ENCODE measurements around the gene SERBP1.
A peak's percentile ranks its signal among the peaks of the same experiment; 100 is the strongest.
"Not testable (repeated sequence)": the region's sequence is repeated elsewhere in the genome, so short reads cannot be mapped to it uniquely, and the experiment has no call there.

Gene SERBP1

GRCh38 chr1:67430358-67431155 is at the start of gene SERBP1:
SERBP1 (minus strand) TSS chr1:67430402; CDS start chr1:67430300, 102 bp downstream.
- DNase-seq: peak; percentile 95

- no peak for DNase-seq
These were observed 49.1 kb upstream of the SERBP1 start for GRCh38 chr1:67479146-67479891.

- DNase-seq: no peak
These were observed 46.7 kb upstream of the SERBP1 start for GRCh38 chr1:67476906-67477305.

GRCh38 chr1:67476006-67476482 is 45.8 kb upstream of the SERBP1 start:
- no peak for DNase-seq

- DNase-seq: no peak
These were observed 41.9 kb upstream of the SERBP1 start for GRCh38 chr1:67472056-67472455.

DNA sequence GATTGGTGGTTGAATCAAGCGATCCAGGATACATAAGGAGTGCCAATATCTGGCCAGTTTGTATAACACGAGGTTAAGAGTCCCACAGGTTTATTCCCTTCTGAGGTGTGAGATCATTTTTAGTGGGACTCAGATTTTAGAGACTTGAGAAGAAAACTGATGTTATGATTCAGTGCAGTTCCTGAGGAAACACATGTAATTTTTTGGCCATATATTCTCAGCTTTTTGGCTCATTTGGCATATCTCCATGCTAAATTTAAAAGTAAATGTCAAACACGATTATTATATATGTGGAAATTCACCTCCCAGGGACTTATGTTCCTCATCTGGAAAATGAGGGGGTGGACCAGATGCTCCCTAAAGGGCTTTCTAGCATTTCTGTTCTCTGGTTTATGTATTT is 39.2 kb upstream of the SERBP1 start:
- DNase-seq: no peak

GRCh38 chr1:67468066-67468718 is 38.0 kb upstream of the SERBP1 start:
- no peak for DNase-seq

- no peak for DNase-seq
These were observed 35.2 kb upstream of the SERBP1 start for GRCh38 chr1:67465375-67465774.

DNA sequence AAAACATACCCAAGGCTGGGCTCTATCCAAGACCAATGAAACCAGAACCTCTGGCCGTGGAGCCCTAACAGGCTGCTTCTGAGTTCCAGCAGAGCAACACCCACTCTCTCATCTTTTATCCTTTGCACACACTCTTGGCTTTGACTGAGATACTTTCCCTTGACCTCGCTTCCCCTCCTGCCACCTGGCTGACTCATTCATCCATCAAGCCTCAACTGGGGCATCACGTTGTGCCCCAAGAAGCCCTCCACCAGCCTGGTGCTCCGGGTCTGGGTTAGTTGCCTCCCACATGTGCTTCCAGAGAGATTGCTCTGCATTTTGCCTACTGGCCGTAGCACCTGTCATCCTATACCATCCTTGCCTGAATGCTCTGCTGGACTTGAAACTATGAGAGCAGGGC is 34.5 kb upstream of the SERBP1 start:
- DNase-seq: no peak

- no peak for DNase-seq
These were observed 33.9 kb upstream of the SERBP1 start for GRCh38 chr1:67464058-67464457.

DNA sequence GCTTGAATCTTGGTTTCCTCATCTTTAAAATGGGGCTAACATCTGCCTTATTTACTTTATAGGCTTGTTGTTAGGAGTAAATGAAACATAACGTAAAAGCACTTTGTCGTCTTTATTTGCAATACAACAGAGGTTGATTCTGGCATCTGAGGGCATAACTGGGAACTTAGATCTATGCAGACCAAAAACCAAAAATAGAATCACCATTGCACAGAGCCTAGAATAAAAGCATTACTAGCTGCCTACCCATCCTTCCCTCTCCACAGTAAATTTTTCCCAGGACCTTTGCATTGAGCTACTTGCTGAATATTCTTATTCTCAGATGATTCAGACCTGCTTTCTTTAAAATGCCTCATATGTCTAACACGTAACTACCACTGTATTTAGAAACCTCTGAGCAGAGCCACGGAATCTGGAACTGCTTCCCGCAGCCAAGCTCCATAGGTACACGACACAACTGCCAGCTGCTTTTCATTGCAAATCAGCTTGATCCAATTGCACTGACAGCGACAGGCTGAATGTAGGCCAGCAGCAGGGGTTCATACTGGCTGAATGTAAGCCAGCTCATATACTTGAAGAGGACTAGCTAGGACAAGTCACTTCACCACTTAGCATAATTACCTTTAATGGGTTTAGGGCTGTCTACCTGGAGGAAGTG is 33.2 kb upstream of the SERBP1 start:
- DNase-seq: no peak

DNA sequence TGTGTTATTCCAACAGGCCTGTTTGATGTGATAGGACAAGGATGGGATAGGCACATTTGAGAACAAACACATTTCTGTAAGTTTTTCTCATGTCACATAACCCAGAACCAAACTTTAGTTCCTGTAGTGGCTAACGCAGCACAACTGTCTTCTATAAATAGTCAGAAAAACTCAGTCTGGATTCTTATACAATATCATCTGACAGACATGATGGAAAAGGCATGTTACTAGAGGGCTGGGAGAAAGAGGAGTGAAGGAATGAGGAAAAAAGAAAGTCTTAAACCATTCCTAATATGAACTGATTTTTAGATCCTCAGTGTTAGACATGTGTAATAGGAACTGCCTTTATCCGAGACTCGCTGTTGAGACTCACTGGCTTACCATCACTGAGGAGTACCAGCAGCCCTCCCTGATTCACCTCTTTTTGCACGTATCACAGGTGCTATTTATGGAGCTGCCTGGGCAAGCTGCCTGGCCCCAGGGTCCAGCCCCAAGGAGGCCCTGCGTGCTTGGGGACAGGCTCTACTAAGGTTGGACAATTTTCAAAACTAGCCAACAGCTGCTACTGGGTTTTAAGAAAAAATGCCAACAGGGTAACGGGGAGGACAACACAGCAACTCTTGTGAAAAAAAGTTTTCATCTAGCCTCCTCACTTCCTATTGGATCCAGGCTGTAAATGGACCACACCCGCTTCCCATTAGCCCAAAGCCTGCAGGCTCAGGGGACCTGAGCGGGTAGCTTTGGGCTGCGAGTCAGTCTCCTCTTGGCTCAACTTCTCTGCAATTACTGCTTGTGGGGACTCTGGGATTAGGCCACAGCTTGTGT is 30.7 kb upstream of the SERBP1 start:
- DNase-seq: no peak

DNA sequence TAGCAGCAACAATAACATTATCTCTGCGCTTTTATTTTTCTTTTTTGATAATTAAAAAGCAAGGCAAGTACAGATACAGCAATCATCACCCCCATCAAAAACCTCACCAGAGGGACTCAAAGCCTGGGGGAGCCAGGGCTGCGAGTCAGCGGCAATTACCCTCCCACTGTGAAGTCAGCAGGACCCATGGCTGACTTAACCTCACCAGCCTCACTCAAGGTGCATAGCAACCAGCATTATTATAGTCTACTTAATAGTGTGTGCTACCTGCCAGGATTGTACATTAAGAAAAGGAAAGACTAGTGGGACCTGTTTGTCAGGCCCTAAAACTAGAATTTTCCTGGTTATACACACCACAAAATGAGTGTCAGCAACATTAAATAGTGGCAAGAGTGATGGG is 28.9 kb upstream of the SERBP1 start:
- no peak for DNase-seq

GRCh38 chr1:67458663-67459062 is 28.5 kb upstream of the SERBP1 start:
- DNase-seq: no peak

DNA sequence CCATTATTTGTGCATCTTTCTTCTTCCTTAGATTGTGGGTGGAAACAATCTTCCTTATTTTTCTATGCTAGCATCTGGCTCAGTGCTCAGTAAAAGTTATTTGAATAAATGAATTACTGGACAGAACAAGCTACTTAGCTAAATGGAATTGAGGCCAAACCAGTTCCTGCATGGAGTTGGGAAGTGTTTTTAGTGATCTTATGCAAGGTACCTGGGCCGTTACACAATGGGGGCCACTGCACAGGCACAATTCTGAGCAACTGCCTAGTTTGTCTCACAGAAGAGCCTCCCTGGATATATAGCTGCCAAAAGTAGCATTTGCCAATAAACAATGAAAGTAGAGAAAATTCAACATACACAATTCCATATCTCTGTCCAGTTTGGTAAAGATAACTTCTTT is 27.0 kb upstream of the SERBP1 start:
- DNase-seq: no peak

- no peak for DNase-seq
These were observed 21.6 kb upstream of the SERBP1 start for GRCh38 chr1:67451815-67452214.

GRCh38 chr1:67451356-67451755 is 21.2 kb upstream of the SERBP1 start:
- no peak for DNase-seq

GRCh38 chr1:67446893-67447292 is 16.7 kb upstream of the SERBP1 start:
- no peak for DNase-seq

DNA sequence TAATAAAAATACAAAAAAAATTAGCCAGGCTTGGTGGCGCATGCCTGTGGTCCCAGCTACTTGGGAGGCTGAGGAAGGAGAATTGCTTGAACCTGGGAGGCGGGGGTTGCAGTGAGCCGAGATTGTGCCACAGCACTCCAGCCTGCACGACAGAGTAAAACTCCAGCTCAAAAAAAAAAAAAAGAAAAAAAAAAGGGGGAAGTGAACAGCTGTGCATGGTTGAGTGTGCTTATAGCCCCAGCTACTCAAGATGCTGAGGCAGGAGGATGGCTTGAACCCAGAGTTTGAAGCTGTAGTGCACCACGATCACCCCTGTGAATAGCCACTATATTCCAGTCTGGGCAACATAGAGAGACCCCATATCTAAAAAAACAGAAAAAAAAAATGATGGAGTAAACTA is 15.8 kb upstream of the SERBP1 start:
- DNase-seq: not testable (repeated sequence)

- DNase-seq: no peak
These were observed 11.6 kb upstream of the SERBP1 start for GRCh38 chr1:67441739-67442281.

DNA sequence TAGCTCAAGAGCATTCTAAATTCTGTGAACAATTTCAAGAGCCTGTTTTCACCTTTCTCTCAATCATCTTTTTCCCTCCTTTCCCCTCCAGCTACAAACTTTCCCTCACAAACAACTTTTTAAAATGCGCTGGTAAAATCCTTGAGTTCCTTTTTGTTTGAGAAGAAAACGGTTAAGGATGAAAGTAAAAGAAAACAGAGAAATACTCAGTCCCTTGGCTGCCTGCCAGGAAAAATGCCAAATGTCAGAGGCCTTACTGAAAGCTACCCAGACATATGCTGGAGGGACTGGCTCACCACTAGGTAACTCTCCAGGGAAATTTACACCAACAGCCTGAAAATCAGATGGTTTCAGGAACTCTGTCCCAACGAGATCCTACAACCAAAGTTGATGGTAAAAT is 11.0 kb upstream of the SERBP1 start:
- DNase-seq: peak; percentile 38

DNA sequence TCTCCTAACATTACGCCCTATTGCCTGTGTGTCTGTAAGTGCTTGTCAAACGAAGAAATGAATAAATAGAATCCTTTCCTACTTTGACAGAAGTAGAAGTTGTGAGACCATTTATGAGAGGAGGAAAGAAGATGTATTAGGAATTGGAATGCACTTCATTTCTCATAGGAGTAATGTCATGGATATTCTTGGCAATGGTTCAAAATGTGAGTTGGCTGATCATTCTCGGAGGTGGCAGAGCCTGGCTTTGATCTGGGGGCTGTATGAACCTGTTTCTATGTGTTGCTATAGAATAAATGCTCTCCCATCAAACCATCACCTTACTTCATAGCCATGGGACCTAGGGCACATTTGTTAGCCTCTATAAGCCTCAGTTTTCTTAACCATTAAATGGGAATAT is 10.1 kb upstream of the SERBP1 start:
- DNase-seq: no peak

All from midbrain (tissue), 1 donor.